HG03108 (cell line): Measurements from ENCODE around the gene SLC16A5.

Source experiments
- ATAC-seq: cut with Tn5 transposase; IDR thresholded peaks from one replicate; pipeline ENCODE4 v1.9.1; 2021; ENCODE audit warnings: moderate library complexity; ENCODE audit not compliant: unreplicated experiment

Gene SLC16A5

GRCh38 chr17:75084039-75084660 lies 3.6 kb upstream of the SLC16A5 start:
- ATAC-seq: no peak

- ATAC-seq: no peak
Observed at GRCh38 chr17:75086496-75087181, 1.1 kb upstream of the SLC16A5 start.

- ATAC-seq: no peak
Observed at GRCh38 chr17:75087182-75087557, 584 bp upstream of the SLC16A5 start.

- ATAC-seq: no peak
Observed at GRCh38 chr17:75088465-75089417, 987 bp downstream of the SLC16A5 start.

GRCh38 chr17:75090871-75091854 lies 3.4 kb downstream of the SLC16A5 start:
- ATAC-seq: no peak

- ATAC-seq: no peak
Observed at GRCh38 chr17:75091855-75092327, 4.1 kb downstream of the SLC16A5 start.

- ATAC-seq: no peak
Observed at GRCh38 chr17:75093548-75094158, 5.9 kb downstream of the SLC16A5 start.

- no peak for ATAC-seq
Observed at GRCh38 chr17:75094871-75095399, 7.2 kb downstream of the SLC16A5 start.

- ATAC-seq: no peak
Observed at GRCh38 chr17:75096082-75096625, 8.4 kb downstream of the SLC16A5 start.

GRCh38 chr17:75097865-75098264 lies 10.1 kb downstream of the SLC16A5 start:
- ATAC-seq: no peak

GRCh38 chr17:75098861-75099260 lies 11.1 kb downstream of the SLC16A5 start:
- no peak for ATAC-seq

GRCh38 chr17:75099881-75100595 lies 12.3 kb downstream of the SLC16A5 start:
- ATAC-seq: no peak

- no peak for ATAC-seq
Observed at GRCh38 chr17:75102385-75102821, 14.6 kb downstream of the SLC16A5 start.

GRCh38 chr17:75103601-75104554 lies 16.1 kb downstream of the SLC16A5 start:
- no peak for ATAC-seq

- ATAC-seq: no peak
Observed at GRCh38 chr17:75105126-75106080, 17.6 kb downstream of the SLC16A5 start.

GRCh38 chr17:75108193-75108592 lies 20.4 kb downstream of the SLC16A5 start:
- no peak for ATAC-seq
